Panc1 (cell line): ENCODE results near the gene GPR45.
A peak's percentile ranks its signal among the peaks of the same experiment; 100 is the strongest.

Source experiments
- POLR2AphosphoS5 ChIP-seq: IDR thresholded peaks from 2 replicates; pipeline ENCODE4 v1.6.1; 2012; ENCODE audit warnings: mild to moderate bottlenecking, low read depth, low read length, moderate library complexity
- TF ChIP-seq, protein P1 (sequence below): fragments of 450-650 bp; IDR thresholded peaks from 2 replicates; pipeline ENCODE4 v1.5.1; 2017; ENCODE audit warnings: mild to moderate bottlenecking

DNA sequence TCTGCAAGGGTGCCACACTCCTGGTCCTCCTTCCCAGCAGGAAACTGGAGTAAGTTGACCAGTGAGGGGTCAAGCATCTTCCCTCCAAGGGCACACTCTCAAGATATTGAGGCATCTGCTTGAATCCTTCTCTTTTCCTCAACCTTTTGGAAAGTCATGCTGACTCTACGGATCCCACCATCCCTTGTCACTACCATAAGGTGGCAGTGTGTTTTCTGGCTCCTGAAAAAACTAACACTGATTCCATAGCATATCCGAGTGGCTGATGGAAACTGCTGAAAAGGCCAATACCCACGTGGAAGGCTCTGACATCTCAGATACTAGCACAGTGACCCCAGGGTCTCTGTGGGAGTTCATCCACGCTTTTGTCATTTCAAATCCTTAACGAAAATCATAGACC, 37.1 kb downstream of the GPR45 start:
- TF ChIP-seq, protein P1, sequence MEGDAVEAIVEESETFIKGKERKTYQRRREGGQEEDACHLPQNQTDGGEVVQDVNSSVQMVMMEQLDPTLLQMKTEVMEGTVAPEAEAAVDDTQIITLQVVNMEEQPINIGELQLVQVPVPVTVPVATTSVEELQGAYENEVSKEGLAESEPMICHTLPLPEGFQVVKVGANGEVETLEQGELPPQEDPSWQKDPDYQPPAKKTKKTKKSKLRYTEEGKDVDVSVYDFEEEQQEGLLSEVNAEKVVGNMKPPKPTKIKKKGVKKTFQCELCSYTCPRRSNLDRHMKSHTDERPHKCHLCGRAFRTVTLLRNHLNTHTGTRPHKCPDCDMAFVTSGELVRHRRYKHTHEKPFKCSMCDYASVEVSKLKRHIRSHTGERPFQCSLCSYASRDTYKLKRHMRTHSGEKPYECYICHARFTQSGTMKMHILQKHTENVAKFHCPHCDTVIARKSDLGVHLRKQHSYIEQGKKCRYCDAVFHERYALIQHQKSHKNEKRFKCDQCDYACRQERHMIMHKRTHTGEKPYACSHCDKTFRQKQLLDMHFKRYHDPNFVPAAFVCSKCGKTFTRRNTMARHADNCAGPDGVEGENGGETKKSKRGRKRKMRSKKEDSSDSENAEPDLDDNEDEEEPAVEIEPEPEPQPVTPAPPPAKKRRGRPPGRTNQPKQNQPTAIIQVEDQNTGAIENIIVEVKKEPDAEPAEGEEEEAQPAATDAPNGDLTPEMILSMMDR: peak; percentile 48; the same call in 1 of the 2 replicates
- TF ChIP-seq POLR2AphosphoS5: no peak
